Smooth muscle cell of bladder (primary cell): ENCODE results near the gene ZNF106. TPM values are rescaled to one million over a fixed set of nuclear protein-coding genes. Genes with fewer than 3 reads are reported as not detected.

Experiments
- total RNA-seq: library from RNA; depleted of rRNA; stranded (reverse); fragments of >200 nt; gene quantifications from 2 replicates; pipeline ENCODE4 v1.2.3, GENCODE V29; 2014

The ZNF106 gene
- total RNA-seq: 76.9 and 90.5 TPM in 2 replicates

DNA sequence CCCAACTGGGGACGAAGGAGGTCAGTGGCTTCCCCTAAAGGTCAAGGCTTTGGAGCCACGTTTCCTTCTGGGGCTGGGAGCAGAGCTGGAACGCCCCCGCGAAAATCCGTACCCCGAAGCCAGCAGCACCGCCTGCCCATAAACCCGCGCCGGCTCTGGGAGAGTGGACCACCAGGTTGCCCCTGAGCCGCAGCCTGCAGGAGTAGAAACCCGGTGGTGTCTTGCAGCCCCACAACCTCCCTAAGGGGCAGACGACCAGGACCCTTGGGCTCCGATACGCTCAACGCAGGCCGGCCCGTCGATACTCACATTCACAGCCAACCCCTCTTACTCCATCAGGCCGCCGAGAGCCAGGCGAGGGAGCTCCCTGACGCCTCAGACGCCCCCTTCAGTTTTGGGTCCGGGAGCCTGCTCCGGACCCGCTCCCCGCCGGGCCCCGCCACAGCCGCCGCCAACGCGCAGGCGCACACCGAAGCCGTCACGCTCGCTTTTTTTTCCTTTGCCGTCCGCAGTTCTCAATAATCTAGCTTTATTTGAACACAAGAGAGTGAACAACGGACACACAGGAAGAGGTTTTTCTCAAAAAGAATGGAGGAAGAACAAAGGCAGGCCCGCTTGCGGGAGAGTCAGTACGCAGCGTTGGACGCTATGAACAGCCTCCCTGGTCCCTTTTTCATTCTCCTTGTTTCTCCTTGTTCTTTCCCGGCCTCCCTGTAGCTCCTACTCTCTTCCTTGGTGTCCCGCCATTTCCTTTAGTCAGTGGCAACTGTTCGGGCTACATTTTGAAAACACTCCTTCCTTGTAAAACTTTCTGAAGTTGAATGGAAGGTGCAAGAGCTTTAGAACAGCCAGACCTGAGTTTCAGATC, at the start of gene ZNF106:
Gene ZNF106, minus strand, starts transcription at position 471 of the 868 bp plus-strand sequence. CDS start 18,852 bp downstream, outside the sequence.

DNA sequence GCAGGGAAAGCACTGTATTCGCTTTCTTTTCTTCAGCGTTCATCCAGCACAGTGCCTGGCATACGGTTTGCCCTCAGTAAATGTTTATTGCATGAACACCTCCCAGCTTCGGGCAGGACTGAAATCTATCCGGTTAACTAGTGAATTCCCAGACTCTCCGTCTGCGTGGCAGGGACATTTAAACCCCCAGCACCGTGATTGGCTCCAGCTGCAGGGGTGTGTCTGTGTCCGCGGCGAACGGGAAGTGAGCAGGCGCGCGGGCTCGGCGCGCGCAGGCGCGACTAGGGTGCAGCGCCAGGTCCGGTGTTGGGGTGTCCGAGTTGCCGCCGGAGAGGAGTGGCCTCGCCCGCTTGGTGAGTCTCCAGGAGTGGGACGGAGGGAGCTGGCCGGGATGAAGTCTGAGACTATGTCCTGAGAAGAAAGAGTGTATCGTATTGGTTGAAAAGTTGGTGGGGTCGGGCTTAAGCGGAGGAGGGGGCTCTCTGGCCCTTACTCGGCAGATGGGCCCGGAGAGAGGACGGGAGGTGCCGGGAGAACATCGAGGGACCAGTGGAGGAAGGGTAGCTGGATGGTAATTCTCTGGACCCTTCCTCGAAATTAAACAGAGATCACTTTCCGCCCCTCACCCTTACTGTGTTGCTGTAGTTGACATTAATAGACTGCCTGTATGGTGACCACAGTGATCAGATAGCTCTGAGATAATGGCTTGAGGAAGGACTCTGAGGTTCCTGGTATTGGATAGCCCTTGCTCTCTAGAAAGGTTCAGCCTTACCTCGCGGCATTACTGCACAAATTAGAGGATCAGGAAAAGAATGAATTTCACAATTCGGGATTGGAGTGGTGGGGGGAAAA, 4.6 kb upstream of the ZNF106 start, which contains the start of gene SNAP23:
Gene SNAP23, plus strand, starts transcription at position 274 of the 852 bp plus-strand sequence. CDS start 16,213 bp downstream, outside the sequence.

Other genes starting within 250 kb of the ZNF106 start
- gene GANC, start 217.9 kb downstream of the ZNF106 start, total RNA-seq: 12.9 and 16.6 TPM in 2 replicates
- gene TMEM87A, start 217.7 kb downstream of the ZNF106 start, total RNA-seq: 41.0 and 44.0 TPM in 2 replicates
- 1.6 and 1.7 TPM in 2 replicates for gene CAPN3, start 131.6 kb downstream of the ZNF106 start, total RNA-seq
- 86.8 and 110 TPM in 2 replicates for gene SNAP23, start 4.5 kb upstream of the ZNF106 start, total RNA-seq
- gene LRRC57, start 57.7 kb upstream of the ZNF106 start, total RNA-seq: 8.4 and 9.0 TPM in 2 replicates
- 21.6 and 24.5 TPM in 2 replicates for gene HAUS2, start 57.7 kb upstream of the ZNF106 start, total RNA-seq
- gene STARD9, start 84.5 kb upstream of the ZNF106 start, total RNA-seq: 3.7 and 4.0 TPM in 2 replicates
- 9.3 and 10.5 TPM in 2 replicates for gene CDAN1, start 246.0 kb upstream of the ZNF106 start, total RNA-seq